ENCODE measurements around the gene CD72.
"Not testable (repeated sequence)": the region's sequence is repeated elsewhere in the genome, so short reads cannot be mapped to it uniquely, and the experiment has no call there.

GRCh38 chr9:35640431-35640830, 22.2 kb upstream of the CD72 start:
- TF ChIP-seq CTCF (conservative IDR thresholded peaks at IDR 0.05 in 1 of 2, IDR thresholded peaks at IDR 0.05 in 1 of 2; ENCODE audit: low read depth in 1 of 2, low read length in 2 of 2); EZH2 (IDR thresholded peaks at IDR 0.05; ENCODE audit: low read length, missing control alignments): not testable (repeated sequence)
